Transverse colon (tissue), 4 donors: ENCODE data around the gene OLA1. TPM values are rescaled to one million over a fixed set of nuclear protein-coding genes. Genes with fewer than 3 reads are reported as not detected.

Experiments used
- DNase-seq: peaks from one replicate; pipeline ENCODE4 v3.0.0-alpha.2; 2019
- H3K27ac ChIP-seq, 4 donors: fragments of 200-600 bp; sonication (generic); 2 replicates each; pipeline ENCODE4 v1.5.1; 2016 to 2018; ENCODE audit warnings: inconsistent platforms in 4 of 4
- H3K27me3 ChIP-seq: fragments of 200-600 bp; sonication (generic); 2 replicates; pipeline ENCODE4 v1.5.1; 2017; ENCODE audit warnings: inconsistent platforms
- H3K36me3 ChIP-seq, 4 donors: fragments of 200-600 bp; sonication (generic); 2 replicates each; pipeline ENCODE4 v1.5.1; 2017 to 2019; ENCODE audit warnings: inconsistent platforms in 4 of 4
- H3K4me1 ChIP-seq, 4 donors: fragments of 200-600 bp; sonication (generic); 2 replicates each; pipeline ENCODE4 v1.5.1; 2017 to 2020; ENCODE audit warnings: inconsistent platforms in 4 of 4
- H3K4me3 ChIP-seq, 4 donors: fragments of 200-600 bp; sonication (generic); 1 replicate in 1 of 4; 2 replicates in 3 of 4; pipeline versions ENCODE4 v1.5.1 to v1.6.1; 2017 to 2019; ENCODE audit warnings: inconsistent platforms in 4 of 4
- H3K9me3 ChIP-seq, 2 donors: fragments of 200-600 bp; sonication (generic); 2 replicates each; pipeline ENCODE4 v1.5.1; 2017 to 2019; ENCODE audit warnings: inconsistent platforms in 2 of 2
- EP300 ChIP-seq: sonication (generic); formaldehyde crosslinking; IDR thresholded peaks from one replicate; pipeline ENCODE4 v1.6.1; 2017; ENCODE audit warnings: antibody characterized with exemption, low read depth
- POLR2A ChIP-seq: fragments of 450-650 bp; IDR thresholded peaks from one replicate; pipeline ENCODE4 v1.6.1; 2016; ENCODE audit warnings: antibody characterized with exemption, mild to moderate bottlenecking, moderate library complexity
- POLR2AphosphoS5 ChIP-seq, 3 donors: sonication (generic); formaldehyde crosslinking; IDR thresholded peaks; one replicate each; pipeline ENCODE4 v1.6.1; 2016; ENCODE audit warnings: antibody characterized with exemption in 3 of 3
- WGBS, 2 donors: methylation state at CpG; one replicate each; pipeline ENCODE4 v1.1.5; 2018; ENCODE audit warnings: low coverage in 1 of 2; 5-methylcytosine and 5-hydroxymethylcytosine counted together
- in situ Hi-C, 4 donors: fragments of 200-750 bp; cut with MboI; loops; one replicate each; pipeline versions ENCODE4 v1.15.0 to v1.15.1; 2017; ENCODE audit warnings: low sequenced_read_pairs in 3 of 4, low pct_ligation_motif_present in 1 of 4, low pct_unique_long_range_greater_than_20kb in 1 of 4
- intact Hi-C: fragments of 100-400 bp; cut with DNase I; formaldehyde crosslinking; loops from one replicate; pipeline ENCODE4 v1.15.1; 2023; ENCODE audit warnings: low total_unique reads
- total RNA-seq, 4 donors: library from RNA; depleted of rRNA; stranded (reverse); fragments of >200 nt; gene quantifications; one replicate each; pipeline ENCODE4 v1.1.0, GENCODE V29; 2016
- TF ChIP-seq, protein P1 (sequence below), 5 experiments: fragments of 200-600 bp in 3 of 5; fragments of 450-650 bp in 2 of 5; sonication (generic) in 3 of 5; IDR thresholded peaks; 1 replicate in 2 of 5; 2 replicates in 3 of 5; pipeline ENCODE4 v1.5.1; 2016 to 2017; ENCODE audit warnings: antibody characterized with exemption in 5 of 5, inconsistent platforms in 3 of 5, mild to moderate bottlenecking in 2 of 5, moderate library complexity in 1 of 5

OLA1 gene
- total RNA-seq, result 10 to 100 TPM in 3 of 4 donors, 1 to 10 TPM in 1; 6.7 to 47.7 (median 37.1) TPM

DNA sequence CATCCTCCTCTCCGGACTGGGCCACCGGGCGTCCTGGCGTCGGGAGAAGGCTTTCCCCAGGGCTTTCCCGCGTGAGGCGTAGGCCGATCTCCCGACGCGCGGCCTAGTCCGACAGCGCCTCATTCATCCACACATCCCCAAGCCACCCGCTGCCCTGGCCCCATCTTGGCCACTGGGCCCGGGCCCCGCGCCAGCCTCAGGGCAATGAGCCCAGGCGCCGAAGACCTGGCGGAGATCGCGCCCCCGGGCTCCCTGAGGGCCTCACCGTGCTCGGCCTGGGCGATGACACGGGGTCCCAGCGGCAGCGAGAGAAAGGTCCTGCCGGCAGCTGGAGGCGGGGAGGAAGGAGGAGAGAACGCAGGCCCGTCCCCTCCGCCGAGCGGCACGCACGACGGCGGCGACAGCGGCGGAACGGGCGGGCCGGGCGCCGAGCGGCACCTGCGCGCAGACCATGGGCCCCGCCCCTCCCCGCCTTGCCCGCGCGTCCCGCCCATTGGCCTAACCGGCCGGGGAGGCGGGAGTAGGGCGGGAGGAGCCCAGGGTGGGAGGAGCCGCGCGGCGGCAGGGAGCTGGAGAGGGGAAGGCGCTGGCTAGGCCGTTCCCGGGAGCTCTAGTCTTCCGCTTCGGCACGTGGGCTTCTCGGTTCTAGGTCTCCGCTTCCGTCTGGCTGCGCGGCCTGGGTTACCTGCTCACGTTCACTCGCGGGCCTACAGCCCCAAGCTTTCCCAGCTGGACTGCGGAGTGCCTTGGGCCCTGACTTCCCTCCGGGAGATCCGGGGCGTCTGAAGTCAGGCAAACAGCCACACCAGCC lies at the start of gene OLA1:
OLA1 (minus strand) TSS at position 346 of the 811 bp plus-strand sequence. CDS start 1,717 bp downstream, outside the sequence.
- 1% methylated on average over 49 of the region's 85 CpGs; no CpG with 5 or more reads in 1 of the 2 donors for WGBS, 2 donors
- Histone ChIP-seq H3K9me3 (no peaks in the 10 kb centered on the region), H3K36me3 (no peaks in the 10 kb centered on the region), H3K4me1 (peaks cover 7 to 17% (median 13%) of the 10 kb centered on the region in 4 donors), H3K27ac (peak within 1 kb of the TSS; percentile 89 to 91 (median 90)), H3K27me3 (no peaks in the 10 kb centered on the region), H3K4me3 (peak within 1 kb of the TSS; percentile 82 to 87 (median 84))
- TF ChIP-seq POLR2AphosphoS5 (IDR thresholded peaks at IDR 0.05), result peak; percentile 53 to 83 (median 75)
- TF ChIP-seq, protein P1, sequence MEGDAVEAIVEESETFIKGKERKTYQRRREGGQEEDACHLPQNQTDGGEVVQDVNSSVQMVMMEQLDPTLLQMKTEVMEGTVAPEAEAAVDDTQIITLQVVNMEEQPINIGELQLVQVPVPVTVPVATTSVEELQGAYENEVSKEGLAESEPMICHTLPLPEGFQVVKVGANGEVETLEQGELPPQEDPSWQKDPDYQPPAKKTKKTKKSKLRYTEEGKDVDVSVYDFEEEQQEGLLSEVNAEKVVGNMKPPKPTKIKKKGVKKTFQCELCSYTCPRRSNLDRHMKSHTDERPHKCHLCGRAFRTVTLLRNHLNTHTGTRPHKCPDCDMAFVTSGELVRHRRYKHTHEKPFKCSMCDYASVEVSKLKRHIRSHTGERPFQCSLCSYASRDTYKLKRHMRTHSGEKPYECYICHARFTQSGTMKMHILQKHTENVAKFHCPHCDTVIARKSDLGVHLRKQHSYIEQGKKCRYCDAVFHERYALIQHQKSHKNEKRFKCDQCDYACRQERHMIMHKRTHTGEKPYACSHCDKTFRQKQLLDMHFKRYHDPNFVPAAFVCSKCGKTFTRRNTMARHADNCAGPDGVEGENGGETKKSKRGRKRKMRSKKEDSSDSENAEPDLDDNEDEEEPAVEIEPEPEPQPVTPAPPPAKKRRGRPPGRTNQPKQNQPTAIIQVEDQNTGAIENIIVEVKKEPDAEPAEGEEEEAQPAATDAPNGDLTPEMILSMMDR (IDR thresholded peaks at IDR 0.05), result no peak
- no peak for TF ChIP-seq EP300
- TF ChIP-seq POLR2A, result peak; percentile 73
- peak; percentile 97 for DNase-seq
- intact Hi-C loops (no loop called here), in situ Hi-C loops (no loop called here)

DNA sequence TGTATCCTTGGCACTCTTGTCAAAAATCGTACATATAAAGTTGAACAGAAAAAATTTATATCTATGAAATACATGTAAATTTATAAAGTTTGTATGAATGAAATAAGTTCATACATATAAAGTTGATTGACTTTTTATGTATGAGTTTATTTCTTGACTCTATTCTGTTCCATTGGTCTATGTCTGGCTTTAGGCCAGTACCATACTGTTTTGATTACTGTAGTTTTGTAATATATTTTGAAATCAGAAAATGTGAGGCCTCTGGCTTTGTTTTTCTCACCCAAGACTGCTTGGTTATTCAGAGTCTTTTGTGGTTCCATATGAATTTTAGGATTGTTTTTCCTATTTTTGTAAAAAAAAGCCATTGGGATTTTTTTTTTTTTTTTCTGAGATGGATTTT lies 44.6 kb upstream of the OLA1 start:
- no peak for TF ChIP-seq POLR2A
- no peak for TF ChIP-seq POLR2AphosphoS5 (IDR thresholded peaks at IDR 0.05)
- TF ChIP-seq, protein P1 (IDR thresholded peaks at IDR 0.05), result no peak
- no peak for TF ChIP-seq EP300
- Histone ChIP-seq H3K36me3 (no peaks in the 10 kb centered on the region), H3K4me1 (no peaks in the 10 kb centered on the region), H3K27ac (no peak overlapping the region), H3K9me3 (no peaks in the 10 kb centered on the region), H3K27me3 (peaks cover under 1% of the 10 kb centered on the region), H3K4me3 (no peak overlapping the region)
- intact Hi-C loops (no loop called here), in situ Hi-C loops (no loop called here)
- 80 to 95% methylated on average over 1 of the region's 1 CpG for WGBS, 2 donors
- DNase-seq, result no peak

DNA sequence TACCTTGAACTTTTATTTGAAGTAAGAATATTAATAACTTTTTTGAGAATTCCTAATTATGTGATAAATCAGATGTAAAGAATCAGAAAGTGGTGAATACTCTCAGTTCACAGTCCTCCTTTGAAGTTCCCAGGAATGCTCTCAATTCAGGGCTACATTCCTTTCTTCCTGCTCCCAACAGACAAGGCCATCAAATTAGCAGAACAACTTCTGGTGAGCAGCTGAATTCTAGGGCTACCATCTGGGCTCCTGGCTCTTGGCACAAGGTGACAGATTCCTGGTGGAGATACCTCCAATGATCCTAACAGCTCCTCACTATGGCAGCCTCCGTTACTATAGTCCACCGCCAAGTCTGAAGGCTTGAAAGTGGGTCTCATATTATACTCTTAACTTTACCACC lies 37.8 kb upstream of the OLA1 start:
- 60 to 83% methylated on average over 1 to 2 of the region's 2 CpGs for WGBS, 2 donors
- no peak for DNase-seq
- H3K27me3 ChIP-seq, result peaks cover 9% of the 10 kb centered on the region
- H3K9me3 ChIP-seq, result no peaks in the 10 kb centered on the region
- intact Hi-C loops, result no loop called here
- in situ Hi-C loops, result no loop called here
- no peak overlapping the region for H3K4me3 ChIP-seq
- no peaks in the 10 kb centered on the region for H3K4me1 ChIP-seq
- no peaks in the 10 kb centered on the region for H3K36me3 ChIP-seq
- TF ChIP-seq POLR2A (no peak), EP300 (no peak), POLR2AphosphoS5 (IDR thresholded peaks at IDR 0.05) (no peak)
- TF ChIP-seq, protein P1 (IDR thresholded peaks at IDR 0.05), result no peak
- no peak overlapping the region for H3K27ac ChIP-seq

DNA sequence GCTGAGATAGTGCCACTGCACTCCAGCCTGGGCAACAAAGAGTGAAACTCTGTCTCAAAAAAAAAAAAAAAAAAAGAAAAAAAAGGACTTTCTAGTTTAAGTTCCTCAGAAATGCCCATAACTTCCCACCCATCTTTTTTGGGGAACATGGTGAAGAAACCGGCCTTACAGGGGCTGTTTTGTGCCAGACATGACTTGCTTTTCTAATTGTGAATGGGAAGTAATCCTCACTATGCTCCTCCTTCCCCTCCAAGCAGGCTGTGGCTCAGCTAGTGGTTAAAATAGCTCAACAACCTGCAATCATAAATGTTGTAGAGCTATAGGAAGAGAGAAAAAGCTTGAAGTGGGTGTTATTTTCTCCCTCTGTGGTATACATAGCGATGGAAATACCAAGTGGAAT lies 34.1 kb upstream of the OLA1 start:
- intact Hi-C loops, result no loop called here
- Histone ChIP-seq H3K36me3 (no peaks in the 10 kb centered on the region), H3K27me3 (peaks cover 4% of the 10 kb centered on the region), H3K27ac (no peak overlapping the region), H3K4me3 (no peak overlapping the region), H3K4me1 (no peaks in the 10 kb centered on the region), H3K9me3 (no peaks in the 10 kb centered on the region)
- TF ChIP-seq EP300, result no peak
- TF ChIP-seq POLR2AphosphoS5 (IDR thresholded peaks at IDR 0.05), result no peak
- TF ChIP-seq, protein P1 (IDR thresholded peaks at IDR 0.05), result no peak
- TF ChIP-seq POLR2A, result no peak
- in situ Hi-C loops, result no loop called here
- 66 to 85% methylated on average over 2 of the region's 2 CpGs for WGBS, 2 donors
- DNase-seq, result no peak
